ENCODE results near the gene LY6G5C. TPM values are rescaled to one million over a fixed set of nuclear protein-coding genes. Genes with fewer than 3 reads are reported as not detected.

The LY6G5C gene
- total RNA-seq, 1 donor from 2014 or later = 4.9 TPM

DNA sequence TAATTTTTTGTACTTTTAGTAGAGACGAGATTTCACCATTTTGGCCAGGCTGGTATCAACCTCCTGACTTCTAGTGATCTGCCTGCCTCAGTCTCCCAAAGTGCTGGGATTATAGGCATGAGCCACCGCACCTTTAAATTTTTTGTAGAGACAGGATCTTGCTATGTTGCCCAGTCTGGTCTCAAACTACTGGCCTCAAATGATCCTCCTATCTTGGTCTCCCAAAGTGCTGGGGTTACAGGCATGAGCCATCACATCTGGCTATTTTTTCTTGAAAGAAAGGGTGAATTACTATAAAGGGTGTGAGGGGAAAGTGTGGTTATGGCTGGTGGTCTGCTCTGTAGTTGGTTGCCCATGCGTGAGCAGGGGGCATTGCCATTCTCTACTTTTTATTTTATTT lies 27.4 kb upstream of the LY6G5C start:
- Mint-ChIP-seq H3K27me3 (peaks cover 10% of the 10 kb centered on the region), H3K27ac (no peak overlapping the region), H3K4me3 (no peak overlapping the region), H3K9me3 (no peaks in the 10 kb centered on the region), H3K4me1 (peaks cover 20% of the 10 kb centered on the region), H3K36me3 (ENCODE audit: low read depth) (no peaks in the 10 kb centered on the region)
- no peak for DNase-seq
- intact Hi-C loops (cut with micrococcal nuclease) = no loop called here

DNA sequence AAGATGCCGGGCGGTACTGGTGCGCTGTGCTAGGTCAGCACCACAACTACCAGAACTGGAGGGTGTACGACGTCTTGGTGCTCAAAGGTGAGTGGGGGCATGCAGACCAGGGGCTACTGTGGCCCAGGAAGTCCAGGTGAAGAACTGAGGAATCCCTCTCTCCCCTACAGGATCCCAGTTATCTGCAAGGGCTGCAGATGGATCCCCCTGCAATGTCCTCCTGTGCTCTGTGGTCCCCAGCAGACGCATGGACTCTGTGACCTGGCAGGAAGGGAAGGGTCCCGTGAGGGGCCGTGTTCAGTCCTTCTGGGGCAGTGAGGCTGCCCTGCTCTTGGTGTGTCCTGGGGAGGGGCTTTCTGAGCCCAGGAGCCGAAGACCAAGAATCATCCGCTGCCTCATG lies 26.8 kb upstream of the LY6G5C start:
- H3K4me1 Mint-ChIP-seq = peaks cover 21% of the 10 kb centered on the region
- H3K4me3 Mint-ChIP-seq = no peak overlapping the region

DNA sequence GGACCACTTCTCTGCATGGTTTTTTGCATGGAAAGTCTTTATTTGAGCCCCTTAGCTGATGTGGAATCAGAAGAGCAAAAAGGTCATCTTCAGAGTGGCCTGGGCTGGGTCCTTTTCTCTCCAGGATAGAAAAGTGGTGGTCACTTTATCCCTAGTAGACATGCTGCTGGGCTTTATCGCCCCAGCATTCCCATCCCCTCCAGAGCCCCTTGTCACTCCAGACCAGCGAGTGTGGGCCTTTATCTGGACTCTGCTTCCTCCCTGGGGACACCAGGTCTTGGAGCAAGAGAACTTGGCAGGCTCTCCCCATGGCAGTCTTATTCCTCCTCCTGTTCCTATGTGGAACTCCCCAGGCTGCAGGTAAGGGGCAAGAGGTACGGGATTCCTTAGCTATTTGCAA lies 25.7 kb upstream of the LY6G5C start, which contains the start of gene LY6G6F:
Gene LY6G6F, plus strand, starts transcription at position 268 of the 400 bp plus-strand sequence. Its CDS starts 41 bp downstream, at position 309.
- Mint-ChIP-seq H3K9me3 (no peaks in the 10 kb centered on the region), H3K4me3 (no peak within 1 kb of the TSS), H3K27me3 (no peaks in the 10 kb centered on the region), H3K27ac (no peak within 1 kb of the TSS), H3K4me1 (peaks cover 22% of the 10 kb centered on the region), H3K36me3 (ENCODE audit: low read depth) (peaks cover 5% of the 10 kb centered on the region)
- intact Hi-C loops (cut with micrococcal nuclease) = no loop called here
- DNase-seq = peak; percentile 56

More for the DNA sequence above, 26.8 kb upstream of the LY6G5C start:
- Mint-ChIP-seq H3K36me3 (ENCODE audit: low read depth) (peaks cover under 1% of the 10 kb centered on the region), H3K27ac (no peak overlapping the region), H3K27me3 (peaks cover 7% of the 10 kb centered on the region), H3K9me3 (no peaks in the 10 kb centered on the region)
- intact Hi-C loops (cut with micrococcal nuclease) = no loop called here
- no peak for DNase-seq

DNA sequence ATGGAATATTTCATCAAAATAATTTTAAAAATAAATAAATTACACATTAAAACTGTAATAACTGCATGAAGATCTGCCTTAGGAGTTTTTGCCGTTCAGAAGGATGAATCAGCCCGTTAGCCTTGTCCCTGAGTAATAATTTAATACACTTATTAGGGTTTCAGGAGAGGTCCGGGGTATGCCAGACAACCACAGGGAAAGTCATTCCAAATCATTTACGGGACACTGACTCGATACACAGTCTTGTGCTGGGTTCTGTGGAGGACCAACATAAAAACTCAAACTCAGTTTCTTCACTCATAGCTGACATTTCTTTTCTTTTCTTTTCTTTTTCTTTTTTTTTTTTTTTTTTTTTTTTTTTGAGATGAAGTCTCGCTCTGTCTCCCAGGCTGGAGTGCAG lies 25.1 kb upstream of the LY6G5C start:
- H3K4me1 Mint-ChIP-seq = peaks cover 23% of the 10 kb centered on the region
- peaks cover 5% of the 10 kb centered on the region for H3K36me3 Mint-ChIP-seq (ENCODE audit: low read depth)
- H3K9me3 Mint-ChIP-seq = no peaks in the 10 kb centered on the region
- DNase-seq = no peak
- no peaks in the 10 kb centered on the region for H3K27me3 Mint-ChIP-seq
- intact Hi-C loops (cut with micrococcal nuclease) = no loop called here
- no peak overlapping the region for H3K4me3 Mint-ChIP-seq
- H3K27ac Mint-ChIP-seq = no peak overlapping the region

DNA sequence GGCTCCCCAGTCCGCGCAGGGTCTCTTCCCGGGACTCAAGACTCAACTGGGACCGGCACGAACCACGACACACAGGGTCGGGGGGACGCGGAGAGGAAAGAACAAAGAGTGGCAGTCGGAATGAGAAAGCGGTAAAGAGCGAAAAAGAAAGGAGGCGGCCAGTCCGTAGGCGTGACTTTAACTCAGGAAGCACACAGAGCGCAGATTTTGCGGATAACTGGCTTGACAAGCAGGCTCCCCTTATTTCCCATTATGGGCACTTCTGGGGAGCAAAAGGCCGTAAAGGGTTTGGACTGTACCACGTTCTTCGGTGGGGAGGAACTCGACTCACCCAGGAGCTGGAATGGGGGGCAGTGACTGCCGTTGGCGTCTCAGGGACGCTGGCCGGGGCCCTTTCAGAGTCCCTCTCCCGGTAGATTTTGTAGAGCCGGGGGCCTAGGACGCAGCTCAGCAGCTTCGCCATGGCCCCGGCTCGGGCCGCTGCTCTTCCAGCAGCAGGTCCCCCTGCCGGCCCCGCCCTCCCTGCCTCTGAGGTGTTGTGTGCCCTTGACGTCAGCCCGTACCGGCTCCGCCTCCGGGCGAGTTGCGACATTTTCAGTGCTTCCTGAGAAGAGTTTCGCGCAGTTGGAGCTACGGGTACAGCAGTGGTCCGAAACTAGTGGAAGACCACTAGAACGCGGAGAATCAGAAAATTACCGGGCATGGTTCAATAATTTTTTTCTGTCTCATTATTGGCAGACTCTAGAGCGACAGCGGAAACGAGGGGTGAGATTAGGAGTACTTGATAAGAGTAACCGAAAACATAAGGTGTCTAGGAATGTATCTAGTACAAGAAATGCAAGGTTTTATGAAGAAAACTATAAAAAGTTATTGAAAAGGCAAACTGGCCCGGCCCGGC lies 22.2 kb upstream of the LY6G5C start, which contains the start of gene ABHD16A:
Gene ABHD16A, minus strand, starts transcription at position 506 of the 898 bp plus-strand sequence. Its CDS starts 43 bp downstream, at position 463.
- peak within 1 kb of the TSS; percentile 99 for H3K27ac Mint-ChIP-seq
- peaks cover 10% of the 10 kb centered on the region for H3K36me3 Mint-ChIP-seq (ENCODE audit: low read depth)
- intact Hi-C loops (cut with micrococcal nuclease) = loop anchor here (1.0 to 2.0 kb wide), 5 partner anchors 22 to 160 kb away; partner anchors contain the start of genes CLIC1 and LY6G5C
- H3K4me1 Mint-ChIP-seq = peaks cover 23% of the 10 kb centered on the region
- no peaks in the 10 kb centered on the region for H3K27me3 Mint-ChIP-seq
- no peaks in the 10 kb centered on the region for H3K9me3 Mint-ChIP-seq
- peak; percentile 99 for DNase-seq
- H3K4me3 Mint-ChIP-seq = peak within 1 kb of the TSS; percentile 98

DNA sequence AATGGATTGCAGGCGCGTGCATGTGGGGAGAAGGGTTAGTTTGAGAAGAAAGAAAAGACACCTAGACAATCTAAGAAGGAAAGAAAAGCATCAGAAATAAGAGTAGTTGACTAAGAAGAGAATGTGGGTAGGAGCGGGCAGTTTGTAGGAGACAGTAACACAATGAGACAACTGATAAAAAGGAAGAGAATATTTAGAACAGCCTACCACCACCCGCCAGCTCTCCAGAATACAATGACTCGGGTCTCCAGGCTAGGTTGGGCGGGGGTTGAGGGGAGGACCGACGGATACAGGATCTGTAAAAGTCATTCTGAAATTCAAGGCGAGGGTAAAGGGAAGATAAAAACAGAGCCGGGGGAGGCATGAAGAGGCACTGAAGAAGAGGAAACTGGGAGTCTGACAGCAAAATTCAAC lies 21.5 kb upstream of the LY6G5C start:
- peaks cover 14% of the 10 kb centered on the region for H3K36me3 Mint-ChIP-seq (ENCODE audit: low read depth)
- no peaks in the 10 kb centered on the region for H3K27me3 Mint-ChIP-seq
- H3K9me3 Mint-ChIP-seq = no peaks in the 10 kb centered on the region
- H3K27ac Mint-ChIP-seq = peak overlapping the region; percentile 99
- intact Hi-C loops (cut with micrococcal nuclease) = loop anchor here (2.0 kb wide), 2 partner anchors 22 to 24 kb away; partner anchors contain the start of gene LY6G5C
- peaks cover 28% of the 10 kb centered on the region for H3K4me1 Mint-ChIP-seq
- H3K4me3 Mint-ChIP-seq = peak overlapping the region; percentile 98
- DNase-seq = no peak

DNA sequence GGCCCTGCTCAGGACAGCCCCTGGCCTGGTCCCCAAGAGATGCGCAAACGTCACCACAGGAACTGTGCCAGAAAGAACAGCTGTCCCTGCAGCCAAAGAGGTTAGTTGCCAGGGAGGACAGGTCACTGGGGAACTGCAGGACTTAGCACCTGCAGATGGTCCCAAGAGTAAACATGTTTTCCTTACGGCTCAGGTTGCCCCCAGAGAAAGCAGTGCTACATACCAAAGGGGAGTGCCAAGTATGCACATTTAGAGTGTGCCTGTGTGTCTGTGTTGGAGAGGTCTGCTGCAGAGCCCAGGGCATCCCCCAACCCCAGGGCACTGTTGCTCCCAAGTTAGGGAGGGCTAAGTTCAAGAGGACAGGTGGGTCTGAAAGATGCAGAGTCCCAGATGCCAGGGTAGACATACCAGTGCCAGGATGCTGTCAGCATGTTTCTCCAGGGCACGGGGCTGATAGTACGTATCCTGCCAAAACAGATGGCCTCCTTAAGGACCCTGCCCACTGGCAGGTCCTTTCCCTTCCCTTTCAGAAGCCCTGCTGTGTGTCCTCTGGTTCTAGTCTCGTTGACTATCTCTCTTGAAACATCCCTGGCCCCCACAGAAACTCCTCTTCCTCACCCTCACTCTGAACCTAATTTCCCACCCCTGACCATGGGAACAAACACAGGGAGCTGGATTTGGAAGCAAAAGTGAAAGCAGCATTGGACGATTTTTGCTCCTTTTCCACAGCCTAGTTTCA lies 21.0 kb upstream of the LY6G5C start:
- peaks cover 30% of the 10 kb centered on the region for H3K4me1 Mint-ChIP-seq
- intact Hi-C loops (cut with micrococcal nuclease) = loop anchor here (2.0 kb wide), 2 partner anchors 21 to 25 kb away; partner anchors contain the start of gene LY6G5C

DNA sequence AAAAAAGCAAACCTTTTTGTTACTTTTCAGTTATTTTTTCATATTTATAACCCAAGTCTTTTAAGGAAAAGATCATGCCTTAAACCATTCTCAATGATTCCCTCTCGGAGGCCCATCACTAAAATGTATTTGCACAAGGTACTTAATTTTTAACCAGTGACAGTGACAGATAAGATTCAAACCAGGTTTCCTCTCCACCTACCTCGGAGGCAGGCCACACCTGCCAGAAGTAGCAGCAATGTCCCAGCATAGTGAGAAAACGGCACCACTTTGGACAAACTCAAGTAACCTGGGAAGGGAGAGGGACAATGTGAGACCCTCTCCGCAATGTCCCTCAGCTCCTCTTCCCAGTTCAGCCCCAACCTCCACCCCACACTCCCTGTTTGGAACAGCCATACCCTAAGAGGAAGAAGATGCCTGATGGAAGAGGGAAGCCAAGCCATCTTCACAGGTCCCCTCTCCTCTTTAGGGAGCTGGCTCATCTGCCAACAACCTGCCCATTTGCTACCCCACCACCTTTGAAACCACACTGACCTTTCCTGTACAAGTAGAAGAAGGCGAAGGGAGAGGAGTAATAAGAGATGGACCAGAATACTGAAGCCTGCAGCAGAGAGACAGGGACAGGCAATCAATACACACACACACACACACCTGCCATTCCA lies 20.0 kb upstream of the LY6G5C start:
- H3K27ac Mint-ChIP-seq = peak overlapping the region; percentile 10
- no peaks in the 10 kb centered on the region for H3K27me3 Mint-ChIP-seq
- no peaks in the 10 kb centered on the region for H3K9me3 Mint-ChIP-seq
- peaks cover 23% of the 10 kb centered on the region for H3K36me3 Mint-ChIP-seq (ENCODE audit: low read depth)
- peaks cover 30% of the 10 kb centered on the region for H3K4me1 Mint-ChIP-seq
- peak overlapping the region; percentile 98 for H3K4me3 Mint-ChIP-seq
- no peak for DNase-seq
- intact Hi-C loops (cut with micrococcal nuclease) = no loop called here

More for the DNA sequence above, 21.0 kb upstream of the LY6G5C start:
- no peak for DNase-seq
- H3K9me3 Mint-ChIP-seq = no peaks in the 10 kb centered on the region
- no peaks in the 10 kb centered on the region for H3K27me3 Mint-ChIP-seq
- H3K36me3 Mint-ChIP-seq (ENCODE audit: low read depth) = peaks cover 17% of the 10 kb centered on the region
- H3K27ac Mint-ChIP-seq = peak overlapping the region; percentile 99
- H3K4me3 Mint-ChIP-seq = peak overlapping the region; percentile 98

GRCh38 chr6:31697555-31697954 lies 16.7 kb upstream of the LY6G5C start:
- intact Hi-C loops (cut with micrococcal nuclease) = no loop called here
- no peak overlapping the region for H3K4me3 Mint-ChIP-seq
- H3K36me3 Mint-ChIP-seq (ENCODE audit: low read depth) = peaks cover 32% of the 10 kb centered on the region
- H3K27ac Mint-ChIP-seq = peak overlapping the region; percentile 66
- H3K27me3 Mint-ChIP-seq = no peaks in the 10 kb centered on the region
- peaks cover 24% of the 10 kb centered on the region for H3K4me1 Mint-ChIP-seq
- no peaks in the 10 kb centered on the region for H3K9me3 Mint-ChIP-seq
- DNase-seq = no peak

DNA sequence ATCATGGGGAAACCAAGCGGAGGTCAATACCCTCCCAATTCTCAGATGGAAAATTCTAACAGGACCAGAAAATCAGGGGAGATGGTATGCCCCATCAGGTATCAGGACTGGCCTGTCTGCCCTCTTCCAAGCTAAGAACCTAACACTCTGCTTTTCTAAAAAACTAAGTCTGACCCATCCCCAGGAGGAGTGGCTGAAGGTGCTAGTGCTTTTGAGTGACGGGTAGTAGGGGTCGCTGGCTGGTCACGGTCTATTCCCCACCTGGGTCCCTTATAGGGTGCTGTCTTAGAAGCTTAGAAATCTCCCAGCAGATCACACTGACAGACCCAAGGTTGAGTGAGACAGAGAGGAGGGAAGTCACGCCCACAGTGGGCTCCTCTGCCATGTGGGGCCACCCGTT lies 12.7 kb upstream of the LY6G5C start:
- H3K9me3 Mint-ChIP-seq = no peaks in the 10 kb centered on the region
- H3K4me3 Mint-ChIP-seq = no peak overlapping the region
- intact Hi-C loops (cut with micrococcal nuclease) = no loop called here
- H3K27ac Mint-ChIP-seq = no peak overlapping the region
- H3K27me3 Mint-ChIP-seq = no peaks in the 10 kb centered on the region
- no peak for DNase-seq
- peaks cover 12% of the 10 kb centered on the region for H3K4me1 Mint-ChIP-seq
- peaks cover 43% of the 10 kb centered on the region for H3K36me3 Mint-ChIP-seq (ENCODE audit: low read depth)

GRCh38 chr6:31692886-31693285 lies 12.0 kb upstream of the LY6G5C start:
- Mint-ChIP-seq H3K36me3 (ENCODE audit: low read depth) (peaks cover 47% of the 10 kb centered on the region), H3K27me3 (no peaks in the 10 kb centered on the region), H3K4me3 (no peak overlapping the region), H3K9me3 (no peaks in the 10 kb centered on the region), H3K27ac (no peak overlapping the region), H3K4me1 (peaks cover 11% of the 10 kb centered on the region)
- DNase-seq = no peak
- intact Hi-C loops (cut with micrococcal nuclease) = no loop called here

- Mint-ChIP-seq H3K36me3 (ENCODE audit: low read depth) (peaks cover 47% of the 10 kb centered on the region), H3K9me3 (no peaks in the 10 kb centered on the region), H3K27ac (no peak overlapping the region), H3K27me3 (no peaks in the 10 kb centered on the region), H3K4me3 (no peak overlapping the region), H3K4me1 (peaks cover 6% of the 10 kb centered on the region)
- intact Hi-C loops (cut with micrococcal nuclease) = no loop called here
- no peak for DNase-seq
Observed at GRCh38 chr6:31692353-31692752, 11.5 kb upstream of the LY6G5C start.

DNA sequence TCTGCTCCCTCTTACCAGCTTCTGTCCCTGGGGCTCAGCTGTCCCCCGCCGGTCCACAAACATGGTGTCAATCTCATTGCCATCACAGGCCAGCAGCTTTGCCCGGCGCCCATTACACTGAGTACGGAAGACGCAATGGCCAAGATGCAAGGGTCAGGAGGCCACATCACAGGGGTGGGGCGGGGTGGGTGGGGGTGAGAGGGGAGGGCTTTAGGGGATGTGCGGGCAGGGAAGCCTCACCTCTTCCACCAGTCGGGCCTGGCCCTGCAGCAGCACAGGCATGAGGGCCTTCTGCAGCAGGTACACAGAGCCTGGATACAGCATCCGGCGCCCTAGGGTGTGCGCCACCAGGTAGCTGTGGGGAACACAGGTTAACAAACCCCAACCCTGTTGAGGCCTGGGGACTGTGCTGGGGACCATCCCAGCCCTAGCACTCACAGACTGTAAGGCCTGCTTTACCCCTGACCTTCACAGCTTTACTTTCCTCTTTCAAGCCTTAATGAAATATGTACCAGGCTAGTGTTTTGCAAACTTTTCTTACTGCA lies 10.8 kb upstream of the LY6G5C start:
- H3K27me3 Mint-ChIP-seq = no peaks in the 10 kb centered on the region
- intact Hi-C loops (cut with micrococcal nuclease) = no loop called here
- no peak overlapping the region for H3K4me3 Mint-ChIP-seq
- peaks cover 4% of the 10 kb centered on the region for H3K4me1 Mint-ChIP-seq
- no peak overlapping the region for H3K27ac Mint-ChIP-seq
- H3K9me3 Mint-ChIP-seq = no peaks in the 10 kb centered on the region
- no peak for DNase-seq
- peaks cover 45% of the 10 kb centered on the region for H3K36me3 Mint-ChIP-seq (ENCODE audit: low read depth)

All from activated CD4-positive, alpha-beta T cell treated with anti-CD3 and anti-CD28 coated beads, Interleukin-2, amount 10 ng/mL, durations not matched to agents 24 days and 14 days (primary cell).